GM19035 (cell line): ENCODE results near the gene CNGA3.
"Not testable (repeated sequence)": the region's sequence is repeated elsewhere in the genome, so short reads cannot be mapped to it uniquely, and the experiment has no call there.

ENCODE experiments used
- ATAC-seq: cut with Tn5 transposase; IDR thresholded peaks from one replicate; pipeline ENCODE4 v1.9.1; 2021; ENCODE audit not compliant: unreplicated experiment

Gene CNGA3

GRCh38 chr2:98395977-98396376 lies 49.7 kb downstream of the CNGA3 start:
- ATAC-seq, result no peak

GRCh38 chr2:98396745-98397355 lies 50.6 kb downstream of the CNGA3 start:
- ATAC-seq, result no peak

- no peak for ATAC-seq
These were observed 52.9 kb downstream of the CNGA3 start for GRCh38 chr2:98399140-98399539.

- no peak for ATAC-seq
These were observed 57.6 kb downstream of the CNGA3 start for GRCh38 chr2:98403878-98404277.

- no peak for ATAC-seq
These were observed 58.4 kb downstream of the CNGA3 start for GRCh38 chr2:98404556-98405250.

GRCh38 chr2:98405301-98405700 lies 59.0 kb downstream of the CNGA3 start:
- ATAC-seq, result no peak

- ATAC-seq, result no peak
These were observed 61.9 kb downstream of the CNGA3 start for GRCh38 chr2:98408155-98408554.

GRCh38 chr2:98412751-98413458 lies 66.6 kb downstream of the CNGA3 start:
- ATAC-seq, result peak; percentile 85

- not testable (repeated sequence) for ATAC-seq
These were observed 68.0 kb downstream of the CNGA3 start for GRCh38 chr2:98414246-98414645.

GRCh38 chr2:98415719-98416248 lies 69.5 kb downstream of the CNGA3 start:
- ATAC-seq, result not testable (repeated sequence)

GRCh38 chr2:98416383-98417159 lies 70.3 kb downstream of the CNGA3 start:
- no peak for ATAC-seq

- no peak for ATAC-seq
These were observed 73.3 kb downstream of the CNGA3 start for GRCh38 chr2:98419544-98419943.

GRCh38 chr2:98419977-98420725 lies 73.9 kb downstream of the CNGA3 start:
- no peak for ATAC-seq

- ATAC-seq, result no peak
These were observed 76.2 kb downstream of the CNGA3 start for GRCh38 chr2:98422449-98422848.

GRCh38 chr2:98426771-98427170 lies 80.5 kb downstream of the CNGA3 start:
- no peak for ATAC-seq

GRCh38 chr2:98432145-98432544 lies 85.9 kb downstream of the CNGA3 start:
- ATAC-seq, result no peak

GRCh38 chr2:98433363-98433964 lies 87.2 kb downstream of the CNGA3 start:
- ATAC-seq, result no peak

- no peak for ATAC-seq
These were observed 88.2 kb downstream of the CNGA3 start for GRCh38 chr2:98434492-98434891.

GRCh38 chr2:98435670-98436069 lies 89.4 kb downstream of the CNGA3 start:
- ATAC-seq, result not testable (repeated sequence)

- ATAC-seq, result no peak
These were observed 90.5 kb downstream of the CNGA3 start for GRCh38 chr2:98436734-98437133.
